A549 (cell line): Measurements from ENCODE around the gene TUBB3. TPM values are rescaled to one million over a fixed set of nuclear protein-coding genes. Genes with fewer than 3 reads are reported as not detected.
A peak's percentile ranks its signal among the peaks of the same experiment; 100 is the strongest.

Source experiments
- ATAC-seq, 2 experiments: fragments of 200-7000 bp in 1 of 2; fragments of >200 bp in 1 of 2; cut with Nextera tagmentation in 1 of 2; cut with Tn5 transposase in 1 of 2; 3 replicates each; pipeline versions ENCODE4 v1.8.0 to v1.9.1; 2018 to 2020; ENCODE audit warnings: mild to moderate bottlenecking in 1 of 2, moderate library complexity in 1 of 2
- CTCF ChIA-PET: fragments of 300-600 bp; sonication (Branson Sonifier 250); formaldehyde crosslinking; extraction: SDS; loops from one replicate; lab custom pipeline; 2021; ENCODE audit warnings: antibody characterized with exemption, inconsistent platforms; lab: Yijun Ruan, JAX
- POLR2A ChIA-PET: fragments of 350-600 bp; formaldehyde crosslinking; extraction: SDS; loops from one replicate; lab custom pipeline; 2021; ENCODE audit warnings: antibody characterized with exemption, inconsistent platforms; lab: Yijun Ruan, JAX
- DNase-seq, 2 experiments: peaks; one replicate each; pipeline versions ENCODE4 v3.0.0 to v3.0.0-alpha.2; 2011 to 2016; ENCODE audit warnings: low read depth in 1 of 2, low spot score in 1 of 2
- FAIRE-seq: peaks from 2 replicates; lab custom pipeline; 2011; peaks lifted over from hg19 to GRCh38; lab: Jason Lieb, UNC
- H3K27ac ChIP-seq, 2 experiments: fragments of >200 bp; sonication (Bioruptor Twin); formaldehyde crosslinking; 3 replicates each; pipeline ENCODE4 v1.5.1; 2016 to 2017
- H3K4me1 ChIP-seq: fragments of >200 bp; sonication (Bioruptor Twin); formaldehyde crosslinking; 3 replicates; pipeline ENCODE4 v1.6.1; 2016
- H3K4me2 ChIP-seq: fragments of >200 bp; sonication (Bioruptor Twin); formaldehyde crosslinking; 3 replicates; pipeline ENCODE4 v1.6.1; 2016
- H3K4me3 ChIP-seq: fragments of >200 bp; sonication (Bioruptor Twin); formaldehyde crosslinking; 3 replicates; pipeline ENCODE4 v1.5.1; 2016
- H3K9me3 ChIP-seq: fragments of >200 bp; sonication (Bioruptor Twin); formaldehyde crosslinking; 3 replicates; pipeline ENCODE4 v1.6.1; 2016
- BCL3 ChIP-seq: fragments of >200 bp; sonication (Bioruptor Twin); formaldehyde crosslinking; IDR thresholded peaks from 3 replicates; pipeline ENCODE4 v1.6.1; 2016
- CEBPB ChIP-seq, 2 experiments: fragments of >200 bp in 1 of 2; sonication (Bioruptor Twin) in 1 of 2; formaldehyde crosslinking in 1 of 2; IDR thresholded peaks; 2 replicates each; pipeline ENCODE4 v1.6.1; 2012 to 2016
- CHD2 ChIP-seq: fragments of 150-350 bp; IDR thresholded peaks from 2 replicates; pipeline ENCODE4 v1.6.1; 2014; ENCODE audit warnings: low read length; ENCODE audit not compliant: partially characterized antibody
- CTCF ChIP-seq: fragments of >200 bp; sonication (Bioruptor Twin); formaldehyde crosslinking; IDR thresholded peaks from 3 replicates; pipeline ENCODE4 v1.5.1; 2016
- EHF ChIP-seq: fragments of 250-450 bp; sonication (Bioruptor Pico); IDR thresholded peaks from 2 replicates; pipeline ENCODE4 v1.5.0; 2020; ENCODE audit warnings: mild to moderate bottlenecking
- EHMT2 ChIP-seq: fragments of 200-600 bp; sonication (generic); IDR thresholded peaks from 2 replicates; pipeline ENCODE4 v1.6.1; 2016; ENCODE audit warnings: antibody characterized with exemption, low read depth, mild to moderate bottlenecking, moderate library complexity
- FOSB ChIP-seq: fragments of 250-450 bp; sonication (Bioruptor Pico); IDR thresholded peaks from 2 replicates; pipeline ENCODE4 v1.5.0; 2020; ENCODE audit warnings: mild to moderate bottlenecking, moderate library complexity
- FOSL2 ChIP-seq, 2 experiments: fragments of 450-650 bp in 1 of 2; fragments of >200 bp in 1 of 2; sonication (Bioruptor Twin) in 1 of 2; formaldehyde crosslinking; IDR thresholded peaks; 2 replicates each; pipeline versions ENCODE4 v1.5.0 to v1.6.1; 2016 to 2020; ENCODE audit warnings: mild to moderate bottlenecking in 1 of 2, moderate library complexity in 1 of 2
- GATA3 ChIP-seq: IDR thresholded peaks from 2 replicates; pipeline ENCODE4 v1.6.1; 2012; ENCODE audit warnings: borderline replicate concordance
- HDAC2 ChIP-seq: fragments of 200-600 bp; sonication (generic); IDR thresholded peaks from 2 replicates; pipeline ENCODE4 v1.6.1; 2016
- HMGXB4 ChIP-seq: fragments of 250-450 bp; sonication (Bioruptor Pico); IDR thresholded peaks from 2 replicates; pipeline ENCODE4 v1.5.0; 2021; ENCODE audit warnings: mild to moderate bottlenecking, moderate library complexity, borderline replicate concordance
- HOXB13 ChIP-seq: fragments of 250-450 bp; sonication (Bioruptor Pico); IDR thresholded peaks from 2 replicates; pipeline ENCODE4 v1.5.0; 2020; ENCODE audit warnings: low read depth, mild to moderate bottlenecking, moderate library complexity
- KDM5A ChIP-seq: fragments of 200-600 bp; sonication (generic); IDR thresholded peaks from 2 replicates; pipeline ENCODE4 v1.6.1; 2016; ENCODE audit warnings: antibody characterized with exemption, mild to moderate bottlenecking
- MAFK ChIP-seq: fragments of 450-650 bp; IDR thresholded peaks from 2 replicates; pipeline ENCODE4 v1.6.1; 2014; ENCODE audit not compliant: partially characterized antibody
- MAZ ChIP-seq: fragments of 150-350 bp; IDR thresholded peaks from 2 replicates; pipeline ENCODE4 v1.6.1; 2014; ENCODE audit warnings: antibody characterized with exemption, low read depth, low read length, borderline replicate concordance
- MYC ChIP-seq: IDR thresholded peaks from 2 replicates; pipeline ENCODE4 v1.6.1; 2012; ENCODE audit warnings: mild to moderate bottlenecking, inconsistent platforms, low read length, improper control_type of control experiment, borderline replicate concordance
- NR3C1 ChIP-seq: fragments of >200 bp; sonication (Bioruptor Twin); formaldehyde crosslinking; IDR thresholded peaks from 3 replicates; pipeline ENCODE4 v1.6.1; 2017
- RAD21 ChIP-seq, 2 experiments: fragments of >200 bp in 1 of 2; sonication (Bioruptor Twin) in 1 of 2; formaldehyde crosslinking in 1 of 2; IDR thresholded peaks in 1 of 2; conservative IDR thresholded peaks in 1 of 2; 2 replicates in 1 of 2; 3 replicates in 1 of 2; pipeline ENCODE4 v1.6.1; 2012 to 2018; ENCODE audit warnings: inconsistent platforms in 1 of 2
- RARB ChIP-seq: fragments of 250-450 bp; sonication (Bioruptor Pico); IDR thresholded peaks from 2 replicates; pipeline ENCODE4 v1.8.0; 2021; ENCODE audit warnings: mild to moderate bottlenecking, moderate library complexity
- RCOR1 ChIP-seq: fragments of 150-350 bp; IDR thresholded peaks from 2 replicates; pipeline ENCODE4 v1.6.1; 2014; ENCODE audit warnings: antibody characterized with exemption, low read length, low read depth
- RFX5 ChIP-seq: fragments of 450-650 bp; IDR thresholded peaks from 2 replicates; pipeline ENCODE4 v1.7.1; 2014; ENCODE audit warnings: antibody characterized with exemption, mild to moderate bottlenecking, moderate library complexity
- RNF2 ChIP-seq: fragments of 200-600 bp; sonication (generic); IDR thresholded peaks from 2 replicates; pipeline ENCODE4 v1.6.1; 2016; ENCODE audit warnings: low read depth, mild to moderate bottlenecking, antibody characterized with exemption, moderate library complexity, borderline replicate concordance
- SMC3 ChIP-seq: fragments of >200 bp; sonication (Bioruptor Twin); formaldehyde crosslinking; IDR thresholded peaks from 3 replicates; pipeline ENCODE4 v1.6.1; 2018; ENCODE audit warnings: inconsistent platforms
- TFCP2L1 ChIP-seq: fragments of 250-450 bp; sonication (Bioruptor Pico); IDR thresholded peaks from 2 replicates; pipeline ENCODE4 v1.5.0; 2021; ENCODE audit warnings: mild to moderate bottlenecking
- USF2 ChIP-seq: fragments of 450-650 bp; IDR thresholded peaks from 2 replicates; pipeline ENCODE4 v1.6.1; 2014; ENCODE audit warnings: antibody characterized with exemption
- ZSCAN20 ChIP-seq: fragments of 250-450 bp; sonication (Bioruptor Pico); IDR thresholded peaks from 2 replicates; pipeline ENCODE4 v1.8.0; 2022; ENCODE audit warnings: mild to moderate bottlenecking, moderate library complexity
- WGBS: methylation state at CpG from one replicate; pipeline ENCODE4 v1.1.6; 2017; ENCODE audit errors: missing lambda C conversion rate; 5-methylcytosine and 5-hydroxymethylcytosine counted together
- polyA plus RNA-seq, 4 experiments: library from polyadenylated mRNA; depleted of rRNA in 3 of 4; stranded (reverse); fragments of >200 nt; fragmentation: RNase III in 1 of 4; extraction: RNeasy Plus Mini Kit Qiagen cat#74134 plus additional on column Dnase treatment in 1 of 4; gene quantifications; 2 replicates in 3 of 4; 3 replicates in 1 of 4; pipeline ENCODE4 v1.2.3, GENCODE V29; 2011 to 2017

TUBB3 gene
- polyA plus RNA-seq, 2 of the 4 experiments (the other 2 are of a cell fraction): 48.9 to 163 TPM

- CTCF ChIA-PET: interaction anchor here (0.8 to 2.3 kb wide), 3 partner anchors 16 to 192 kb away, joined by 3 to 6 read pairs (median 6); no protein-coding TSS in a partner anchor
- no peak for TF ChIP-seq RCOR1
- no peak for TF ChIP-seq BCL3
- no peak for TF ChIP-seq CHD2
- TF ChIP-seq RAD21 (conservative IDR thresholded peaks at IDR 0.05 in 1 of 2, IDR thresholded peaks at IDR 0.05 in 1 of 2): no peak
- no peak for TF ChIP-seq HMGXB4 (CRISPR knock-in tag)
- no peak for TF ChIP-seq TFCP2L1 (CRISPR knock-in tag)
- no peak for TF ChIP-seq FOSL2 (IDR thresholded peaks at IDR 0.05)
- TF ChIP-seq FOSL2 (CRISPR knock-in tag; IDR thresholded peaks at IDR 0.05): no peak
- no peak for TF ChIP-seq GATA3
- no peak for TF ChIP-seq RARB (CRISPR knock-in tag)
- TF ChIP-seq CEBPB (IDR thresholded peaks at IDR 0.05): no peak
- no peak for TF ChIP-seq USF2
- no peak for TF ChIP-seq CTCF
- no peak for TF ChIP-seq HOXB13 (CRISPR knock-in tag)
- TF ChIP-seq MAZ: no peak
- TF ChIP-seq RNF2: no peak
- no peak for TF ChIP-seq KDM5A
- TF ChIP-seq MAFK: no peak
- TF ChIP-seq, all 56 proteins: peak for 0
- no peak for FAIRE-seq
Observed at GRCh38 chr16:89892055-89892630, 31.0 kb upstream of the TUBB3 start.

GRCh38 chr16:89892635-89893034 lies 30.5 kb upstream of the TUBB3 start:
- ATAC-seq (no peak), FAIRE-seq (no peak), DNase-seq (no peak)
- ChIA-PET CTCF (interaction anchor here (0.8 to 3.5 kb wide), 5 partner anchors 10 to 31 kb away, joined by 3 to 19 read pairs (median 6); no protein-coding TSS in a partner anchor), POLR2A (no interaction called here)
- no peak overlapping the region for H3K4me2 ChIP-seq
- WGBS: 91% methylated on average over 8 of the region's 9 CpGs
- no peaks in the 10 kb centered on the region for H3K9me3 ChIP-seq
- H3K27ac ChIP-seq: no peak overlapping the region
- no peak overlapping the region for H3K4me3 ChIP-seq
- H3K4me1 ChIP-seq: no peaks in the 10 kb centered on the region
- TF ChIP-seq FOSB (CRISPR knock-in tag): no peak
- no peak for TF ChIP-seq RFX5
- TF ChIP-seq EHMT2: no peak
- TF ChIP-seq HDAC2: no peak
- TF ChIP-seq MYC: no peak
- TF ChIP-seq HMGXB4 (CRISPR knock-in tag): no peak
- no peak for TF ChIP-seq SMC3
- no peak for TF ChIP-seq NR3C1
- TF ChIP-seq EHF (CRISPR knock-in tag): no peak
- no peak for TF ChIP-seq GATA3
- TF ChIP-seq ZSCAN20: no peak
- no peak for TF ChIP-seq FOSL2 (IDR thresholded peaks at IDR 0.05)
- no peak for TF ChIP-seq FOSL2 (CRISPR knock-in tag; IDR thresholded peaks at IDR 0.05)
- no peak for TF ChIP-seq RNF2

More at GRCh38 chr16:89892055-89892630, 31.0 kb upstream of the TUBB3 start:
- no peak overlapping the region for H3K27ac ChIP-seq
- H3K4me2 ChIP-seq: no peak overlapping the region
- POLR2A ChIA-PET: no interaction called here
- H3K4me3 ChIP-seq: no peak overlapping the region
- WGBS: 91% methylated on average over 14 of the region's 18 CpGs
- H3K9me3 ChIP-seq: no peaks in the 10 kb centered on the region
- H3K4me1 ChIP-seq: no peaks in the 10 kb centered on the region
- DNase-seq: no peak
- ATAC-seq: peak; percentile 56 to 57; a peak in 5 of 6 replicates
